Measurements from ENCODE around the gene NDEL1.
"Not testable (repeated sequence)": the region's sequence is repeated elsewhere in the genome, so short reads cannot be mapped to it uniquely, and the experiment has no call there.

NDEL1 gene, protein sequence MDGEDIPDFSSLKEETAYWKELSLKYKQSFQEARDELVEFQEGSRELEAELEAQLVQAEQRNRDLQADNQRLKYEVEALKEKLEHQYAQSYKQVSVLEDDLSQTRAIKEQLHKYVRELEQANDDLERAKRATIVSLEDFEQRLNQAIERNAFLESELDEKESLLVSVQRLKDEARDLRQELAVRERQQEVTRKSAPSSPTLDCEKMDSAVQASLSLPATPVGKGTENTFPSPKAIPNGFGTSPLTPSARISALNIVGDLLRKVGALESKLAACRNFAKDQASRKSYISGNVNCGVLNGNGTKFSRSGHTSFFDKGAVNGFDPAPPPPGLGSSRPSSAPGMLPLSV

DNA sequence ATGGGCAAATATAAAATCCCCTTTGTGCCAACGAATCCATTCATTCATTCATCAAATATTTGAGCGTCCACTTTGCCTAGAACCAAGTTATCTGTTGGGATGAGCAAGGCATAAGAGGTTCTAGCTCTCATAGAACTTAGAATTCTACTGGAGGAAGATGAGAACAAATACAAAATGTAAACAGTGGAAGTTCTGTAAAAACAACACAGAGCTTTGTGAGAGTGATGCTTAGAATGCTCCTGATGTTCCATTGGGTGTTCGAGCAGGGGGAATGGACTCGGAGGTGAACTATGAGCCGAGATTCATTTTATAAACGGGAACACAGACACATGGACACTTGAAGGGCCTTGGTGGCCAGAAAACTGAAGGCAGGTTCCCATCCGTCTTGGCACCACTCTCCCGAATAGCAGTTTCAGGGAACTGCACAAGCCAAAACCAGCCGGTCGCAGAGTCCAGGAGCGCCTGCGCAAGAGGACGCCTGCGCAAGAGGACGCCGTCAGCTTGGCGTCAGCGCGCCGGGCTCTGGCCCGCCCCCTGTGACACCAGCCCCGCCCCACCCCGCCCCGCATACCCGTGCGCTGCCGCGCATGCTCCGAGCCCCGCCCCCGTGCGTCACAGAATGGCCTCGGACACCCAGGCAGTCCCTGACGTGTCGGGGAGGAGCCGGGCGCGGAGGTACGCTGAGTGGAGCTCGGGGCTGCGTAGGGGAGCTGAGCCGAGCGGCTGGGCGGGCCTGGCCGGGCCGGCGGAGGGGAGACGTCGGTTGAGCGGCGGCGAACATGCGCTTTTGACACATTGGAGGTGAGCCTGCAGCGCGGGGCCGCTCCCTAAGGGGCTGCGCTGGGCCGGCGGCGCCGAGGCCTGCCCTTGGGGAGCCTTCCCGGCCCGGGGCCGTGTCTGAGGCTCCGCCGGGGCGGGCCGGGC lies at the start of gene NDEL1:
Gene NDEL1 (plus strand): TSS at position 640 of the 924 bp plus-strand sequence. CDS start 8,388 bp downstream, outside the sequence.
- intact Hi-C loops (cut with DNase I) = loop anchor here (5.0 kb wide), 2 partner anchors 42 to 197 kb away; partner anchors contain the start of gene MYH10

DNA sequence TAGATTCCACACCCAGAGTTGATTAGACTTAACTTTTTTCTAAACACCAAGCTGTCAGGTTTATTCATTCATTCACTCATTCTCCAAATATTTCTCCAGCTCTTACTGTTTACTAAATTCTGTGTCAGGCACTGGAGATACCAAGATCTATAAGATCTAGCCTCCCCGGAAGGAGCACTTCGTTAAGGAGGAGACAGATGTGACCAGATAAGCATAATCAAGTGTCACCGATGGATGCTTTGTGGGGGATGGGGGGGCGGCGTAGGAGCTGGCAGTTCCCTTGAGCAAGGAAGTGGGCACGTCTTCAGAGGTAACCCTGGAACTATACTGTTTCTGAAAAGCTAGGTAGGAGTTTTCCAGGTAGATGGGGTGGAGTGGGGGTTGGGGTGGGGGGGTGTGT lies 48.8 kb upstream of the NDEL1 start:
- DNase-seq = no peak
- intact Hi-C loops (cut with DNase I) = no loop called here

More for the DNA sequence above, at the start of gene NDEL1:
- peak; percentile 95 to 100 (median 99) for DNase-seq

DNA sequence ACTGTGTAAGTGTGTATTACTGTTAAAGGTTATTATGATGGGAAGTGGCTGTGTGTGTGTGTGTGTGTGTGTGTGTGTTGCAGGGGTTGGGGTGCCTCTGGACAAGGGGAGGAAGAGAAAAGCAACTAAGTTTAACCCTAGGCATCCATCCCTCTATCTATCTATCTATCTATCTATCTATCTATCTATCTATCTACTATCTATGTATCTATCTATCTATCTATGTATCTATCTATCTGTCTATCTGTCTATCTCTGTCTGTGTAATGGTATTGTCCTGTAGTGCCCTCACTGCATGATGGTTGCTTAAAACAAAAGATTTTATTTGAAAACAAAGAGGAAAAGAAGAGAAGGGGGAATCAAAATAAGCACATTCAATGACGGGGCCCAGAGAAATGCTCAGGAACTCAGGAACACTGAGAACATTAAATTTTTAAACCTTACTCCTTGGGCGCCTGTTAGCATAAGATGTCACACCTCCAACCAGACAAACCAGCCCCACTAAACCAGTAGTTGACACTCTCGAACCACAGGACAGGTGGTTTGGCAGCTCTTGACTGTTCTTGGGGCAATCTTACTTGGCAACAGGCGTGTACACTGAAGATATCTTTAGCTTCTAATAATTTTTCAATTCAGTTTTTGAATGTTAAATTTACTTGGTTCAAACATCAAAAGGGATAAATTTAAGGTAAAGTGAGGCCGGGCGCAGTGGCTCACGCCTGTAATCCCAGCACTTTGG lies 47.6 kb upstream of the NDEL1 start:
- intact Hi-C loops (cut with DNase I) = no loop called here
- DNase-seq = no peak

DNA sequence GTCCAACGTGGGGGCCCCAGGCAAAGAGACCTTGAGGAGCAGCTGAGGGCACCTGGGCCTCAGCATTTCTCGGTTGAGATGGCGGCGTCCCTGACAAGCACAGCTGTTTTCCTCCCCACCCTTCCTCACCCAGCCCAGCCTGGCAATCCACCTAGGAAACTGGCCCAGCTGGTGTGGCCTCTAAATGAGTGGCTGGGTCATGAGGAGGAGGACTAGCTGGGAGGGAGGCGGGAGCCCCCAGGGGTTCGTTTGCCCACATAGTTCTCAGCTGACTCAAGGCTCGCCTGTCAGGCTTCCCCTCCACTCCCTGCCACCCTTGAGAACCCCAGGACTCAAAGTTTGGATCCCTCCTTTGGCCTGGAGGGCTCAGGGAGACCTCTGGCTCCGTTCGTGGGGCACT lies 44.0 kb upstream of the NDEL1 start:
- intact Hi-C loops (cut with DNase I) = no loop called here
- no peak for DNase-seq

DNA sequence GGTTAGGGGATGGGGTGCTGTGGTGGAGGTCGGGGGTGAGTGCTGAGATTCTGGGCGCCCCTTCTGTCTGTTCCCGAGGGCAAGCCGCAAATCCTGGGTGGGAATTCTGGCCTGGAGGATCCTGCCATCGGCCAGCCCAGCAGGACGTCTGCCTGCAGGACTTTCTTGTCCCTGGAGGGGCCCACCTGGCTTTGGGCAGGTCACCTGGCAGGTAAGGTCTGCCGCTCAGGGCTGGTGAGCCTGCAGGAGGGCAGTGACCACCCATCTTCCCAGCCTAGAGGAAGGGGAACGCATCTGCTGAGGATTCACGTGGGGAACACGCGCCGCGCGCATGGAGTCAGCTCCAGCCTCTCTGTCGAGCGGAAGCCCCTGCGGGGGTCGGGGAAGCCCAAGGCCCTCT lies 43.4 kb upstream of the NDEL1 start:
- intact Hi-C loops (cut with DNase I) = no loop called here
- no peak for DNase-seq

DNA sequence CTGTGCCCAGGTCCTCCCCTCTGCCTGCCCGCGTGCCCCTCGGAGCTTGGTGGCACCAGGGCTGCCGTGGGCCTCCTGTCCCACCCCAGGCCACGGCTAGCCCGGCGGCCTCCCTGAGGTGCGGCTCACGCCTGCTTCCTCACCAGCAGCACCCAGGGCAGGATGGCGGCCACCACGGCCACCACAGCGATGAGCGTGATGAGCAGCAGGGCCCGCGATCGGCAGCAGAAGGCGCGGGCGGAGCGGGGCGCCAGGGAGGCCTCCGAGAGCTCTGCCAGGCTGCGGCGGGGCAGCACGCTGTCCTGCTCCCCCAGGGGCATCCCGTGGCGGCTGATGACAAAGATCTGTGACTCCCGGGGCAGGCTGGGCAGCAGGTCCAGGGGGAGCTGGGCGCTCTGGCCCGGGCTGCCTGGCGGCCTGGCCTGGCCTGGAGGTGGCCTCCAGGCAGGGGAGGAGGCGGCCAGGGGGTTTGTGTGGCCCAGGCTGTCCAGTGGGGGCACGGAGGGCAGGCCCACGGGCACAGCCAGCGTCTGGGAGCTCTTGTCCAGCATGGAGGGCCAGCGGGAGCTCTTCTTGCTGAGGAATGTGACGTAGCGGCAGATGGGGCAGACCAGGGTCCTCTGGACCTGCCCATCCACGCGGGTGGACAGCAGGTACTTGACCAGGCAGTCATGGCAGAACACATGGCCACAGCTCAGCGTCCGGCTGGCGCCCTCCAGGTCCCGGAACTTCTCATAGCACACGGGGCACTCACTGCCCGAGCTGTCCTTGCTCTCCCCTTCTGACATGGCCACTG lies 42.8 kb upstream of the NDEL1 start:
- intact Hi-C loops (cut with DNase I) = no loop called here
- no peak for DNase-seq

DNA sequence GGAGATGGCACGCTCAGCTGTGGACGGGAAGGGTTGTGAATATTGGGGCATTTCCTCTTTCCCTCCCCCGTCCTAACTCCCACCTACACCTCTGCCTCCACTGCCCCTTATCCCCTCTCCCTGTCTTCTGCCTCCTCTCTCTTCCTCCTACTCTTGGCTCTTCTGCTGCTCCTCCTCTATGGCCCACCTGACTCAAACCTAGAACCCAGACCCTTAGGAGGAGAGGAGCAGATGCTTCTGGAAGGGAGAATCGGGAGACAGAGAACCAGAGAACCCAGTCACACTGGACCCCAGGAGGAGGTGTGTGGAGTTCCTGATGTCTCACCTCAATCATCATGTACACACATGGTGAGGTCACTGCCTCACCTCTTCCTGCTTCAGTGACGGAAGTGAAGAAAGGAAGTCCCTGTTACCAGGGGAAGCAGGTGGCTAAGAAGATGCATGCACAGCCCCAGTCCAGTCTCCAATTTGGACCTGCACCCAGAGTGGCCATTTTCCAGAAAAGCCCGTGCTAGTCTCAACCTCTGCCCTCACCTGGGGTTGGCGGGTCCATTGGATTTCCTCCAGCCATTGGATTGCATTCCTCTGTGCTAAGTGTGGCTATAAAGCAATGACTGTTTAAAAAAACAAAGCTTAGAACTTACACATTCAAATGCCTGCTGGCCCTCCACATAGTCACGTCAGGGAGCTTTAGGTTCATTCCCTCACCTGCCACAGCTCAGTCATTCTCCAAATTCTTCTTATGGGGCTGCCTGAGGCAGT lies 42.0 kb upstream of the NDEL1 start:
- intact Hi-C loops (cut with DNase I) = no loop called here

DNA sequence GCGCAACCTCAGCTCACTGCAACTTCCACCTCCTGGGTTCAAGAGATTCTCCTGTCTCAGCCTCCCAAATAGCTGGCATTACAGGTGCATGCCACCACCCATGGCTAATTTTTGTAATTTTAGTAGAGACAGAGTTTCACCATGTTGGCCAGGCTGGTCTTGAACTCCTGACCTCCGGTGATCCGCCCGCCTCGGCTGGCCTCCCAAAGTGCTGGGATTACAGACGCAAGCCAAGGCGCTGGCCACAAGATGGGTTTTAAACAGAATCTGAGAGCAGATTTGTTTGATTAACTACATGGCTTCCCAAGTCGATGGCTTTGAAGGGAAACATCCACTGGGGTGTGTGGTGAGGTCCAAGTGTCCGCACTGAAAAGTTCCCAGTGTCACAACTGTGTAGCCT lies 41.2 kb upstream of the NDEL1 start:
- DNase-seq; intact Hi-C loops (cut with DNase I): not testable (repeated sequence)

More for the DNA sequence above, 42.0 kb upstream of the NDEL1 start:
- DNase-seq = no peak

DNA sequence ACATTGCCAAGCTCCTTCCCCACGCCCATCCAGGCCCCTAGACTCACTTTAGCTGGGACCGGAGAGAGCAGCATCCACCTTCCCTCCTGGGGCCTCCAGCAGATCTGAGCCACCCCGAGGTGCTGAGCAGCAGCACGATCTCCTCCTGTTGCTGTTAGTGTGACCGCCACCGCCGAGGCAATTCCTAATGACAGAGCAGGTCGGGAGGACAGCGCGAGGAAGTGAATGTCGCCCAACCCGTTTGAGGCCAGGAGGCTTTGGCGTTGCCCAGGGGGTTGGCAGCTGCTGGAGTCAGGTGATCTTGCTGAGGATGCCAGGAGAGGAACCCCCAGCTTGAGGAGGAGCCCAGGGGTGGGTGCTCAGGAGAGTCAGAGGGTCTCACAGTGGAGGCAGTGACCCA lies 38.0 kb upstream of the NDEL1 start, which contains the start of gene RNF222:
Gene RNF222 (minus strand): TSS at position 192 of the 400 bp plus-strand sequence. CDS start 4,366 bp downstream, outside the sequence.
- peak in 1 of 42 donors; percentile 27 for DNase-seq
- intact Hi-C loops (cut with DNase I) = no loop called here

DNA sequence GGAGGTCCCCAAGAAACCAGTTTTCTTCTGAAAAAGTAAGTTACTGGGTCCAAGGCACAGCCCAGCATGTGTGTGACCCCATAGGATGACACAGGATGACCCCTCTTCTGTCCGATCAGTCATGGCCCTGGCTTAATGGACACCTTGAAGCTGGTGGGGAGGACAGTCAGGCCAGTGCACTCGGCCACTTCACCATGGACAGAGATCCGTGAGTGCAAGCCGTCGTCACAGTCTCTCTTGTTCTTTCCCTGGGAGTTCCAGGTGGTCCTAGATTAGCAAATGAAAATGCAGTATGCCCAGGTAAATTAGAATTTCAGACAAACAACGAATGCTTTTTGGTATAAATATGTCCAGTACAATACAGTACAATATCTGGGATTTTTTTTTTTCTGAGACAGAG lies 36.7 kb upstream of the NDEL1 start:
- intact Hi-C loops (cut with DNase I) = no loop called here
- DNase-seq = no peak

DNA sequence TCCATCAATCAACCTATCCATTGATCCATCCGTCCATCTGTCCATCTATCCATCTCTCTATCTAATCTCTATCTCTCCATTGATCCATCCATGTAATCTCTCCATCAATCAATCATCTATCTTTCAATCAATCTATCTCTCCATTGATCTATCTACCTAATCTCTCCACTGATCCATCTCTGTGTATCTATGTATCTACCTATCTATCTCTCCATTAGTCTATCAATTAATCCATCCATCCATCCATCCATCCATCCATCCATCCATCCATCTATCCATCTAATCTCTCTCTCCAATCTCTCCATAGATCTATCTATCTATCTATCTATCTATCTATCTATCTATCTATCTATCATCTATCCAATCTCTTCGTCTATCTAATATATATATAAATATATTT lies 34.6 kb upstream of the NDEL1 start:
- DNase-seq = no peak
- intact Hi-C loops (cut with DNase I) = no loop called here

DNA sequence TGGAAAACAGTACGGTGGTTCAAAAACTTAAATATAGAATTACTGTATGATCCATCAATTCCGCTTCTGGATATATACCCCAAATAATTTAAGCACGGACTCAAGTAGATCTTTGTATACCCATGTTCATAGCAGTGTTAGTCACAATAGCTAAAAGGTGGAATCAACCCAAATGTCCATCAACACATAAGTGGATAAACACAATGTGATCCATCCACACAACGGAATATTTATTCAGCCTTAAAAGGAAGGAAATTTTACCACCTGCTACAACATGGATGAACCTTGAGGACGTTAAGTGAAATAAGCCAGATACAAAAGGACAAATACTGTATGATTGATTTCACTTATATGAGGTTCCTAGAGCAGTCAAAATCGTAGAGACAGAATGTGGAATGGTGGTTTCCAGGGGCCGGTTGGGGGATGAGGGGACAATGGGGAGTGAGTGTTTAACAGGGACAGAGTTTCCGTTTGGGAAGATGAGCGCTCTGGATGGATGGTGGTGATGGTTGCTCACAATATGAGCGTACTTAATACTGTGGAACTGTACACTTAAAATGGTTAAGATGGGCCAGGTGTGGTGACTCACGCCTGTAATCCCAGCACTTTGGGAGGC lies 32.7 kb upstream of the NDEL1 start:
- DNase-seq = no peak
- intact Hi-C loops (cut with DNase I) = no loop called here

DNA sequence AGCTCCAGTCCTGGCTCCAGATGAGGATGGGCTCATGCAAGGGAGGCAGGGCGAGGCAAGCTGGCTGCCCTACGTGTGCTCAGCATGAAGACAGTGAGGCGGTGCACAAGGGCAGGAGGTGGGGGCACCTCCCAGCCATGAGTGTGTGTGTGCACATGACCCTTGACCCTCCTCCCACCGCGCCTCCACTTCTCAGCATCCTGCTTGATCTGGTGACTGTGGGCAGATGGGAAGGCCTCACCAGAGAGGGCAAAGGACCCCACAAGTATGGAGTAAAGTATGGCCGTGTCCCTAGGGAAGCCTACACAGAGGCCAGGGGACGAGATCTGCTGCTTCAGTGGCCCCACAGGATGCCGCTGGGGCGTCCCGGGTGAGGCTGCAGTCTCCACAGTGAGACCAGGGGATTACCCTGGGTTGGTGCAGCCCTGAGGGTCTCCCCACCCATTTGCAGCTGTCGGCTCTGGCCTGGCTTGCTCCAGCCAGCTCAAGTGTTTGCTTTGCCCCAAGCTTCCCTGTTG lies 30.1 kb upstream of the NDEL1 start:
- no peak for DNase-seq
- intact Hi-C loops (cut with DNase I) = no loop called here

DNA sequence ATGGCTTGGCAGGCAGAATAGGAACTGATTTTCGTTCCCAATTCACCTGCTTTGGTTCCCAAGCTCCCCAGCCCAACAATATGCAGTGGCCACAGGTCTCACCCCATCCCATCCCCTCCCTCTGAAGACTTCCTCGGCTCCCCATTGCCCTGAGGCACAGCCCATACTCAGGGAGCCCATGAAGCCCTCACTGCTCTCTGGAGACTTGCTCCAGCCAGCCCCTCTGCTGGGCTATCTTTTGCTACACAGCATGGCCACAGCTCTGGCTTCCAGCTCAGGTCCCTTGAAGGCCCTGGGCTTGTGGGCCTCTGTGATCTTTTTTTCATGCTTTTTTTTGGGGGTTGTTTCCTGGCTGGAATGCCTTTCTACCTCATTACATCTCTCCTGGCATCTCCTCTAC lies 29.5 kb upstream of the NDEL1 start:
- intact Hi-C loops (cut with DNase I) = no loop called here
- DNase-seq = no peak

DNA sequence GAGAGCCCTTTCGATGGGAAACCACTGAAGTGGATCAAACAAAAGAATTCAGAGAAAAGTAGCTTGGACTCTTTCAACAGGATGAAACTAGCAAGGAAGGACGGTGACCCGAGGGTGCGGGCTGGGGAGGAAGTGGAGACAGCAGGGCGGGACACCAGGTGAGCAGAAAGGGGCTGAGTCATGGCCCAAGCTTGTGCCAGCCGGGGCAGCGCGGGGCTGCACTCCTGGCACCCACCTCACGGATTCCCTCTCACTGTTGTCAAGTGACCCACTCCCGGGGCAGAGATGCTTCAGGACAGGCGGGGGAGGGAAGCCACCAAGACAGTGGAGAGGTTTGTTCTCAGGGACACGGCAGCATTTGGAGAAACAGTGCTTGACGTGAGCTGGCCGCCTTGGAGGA lies 27.3 kb upstream of the NDEL1 start:
- intact Hi-C loops (cut with DNase I) = no loop called here
- DNase-seq = no peak

DNA sequence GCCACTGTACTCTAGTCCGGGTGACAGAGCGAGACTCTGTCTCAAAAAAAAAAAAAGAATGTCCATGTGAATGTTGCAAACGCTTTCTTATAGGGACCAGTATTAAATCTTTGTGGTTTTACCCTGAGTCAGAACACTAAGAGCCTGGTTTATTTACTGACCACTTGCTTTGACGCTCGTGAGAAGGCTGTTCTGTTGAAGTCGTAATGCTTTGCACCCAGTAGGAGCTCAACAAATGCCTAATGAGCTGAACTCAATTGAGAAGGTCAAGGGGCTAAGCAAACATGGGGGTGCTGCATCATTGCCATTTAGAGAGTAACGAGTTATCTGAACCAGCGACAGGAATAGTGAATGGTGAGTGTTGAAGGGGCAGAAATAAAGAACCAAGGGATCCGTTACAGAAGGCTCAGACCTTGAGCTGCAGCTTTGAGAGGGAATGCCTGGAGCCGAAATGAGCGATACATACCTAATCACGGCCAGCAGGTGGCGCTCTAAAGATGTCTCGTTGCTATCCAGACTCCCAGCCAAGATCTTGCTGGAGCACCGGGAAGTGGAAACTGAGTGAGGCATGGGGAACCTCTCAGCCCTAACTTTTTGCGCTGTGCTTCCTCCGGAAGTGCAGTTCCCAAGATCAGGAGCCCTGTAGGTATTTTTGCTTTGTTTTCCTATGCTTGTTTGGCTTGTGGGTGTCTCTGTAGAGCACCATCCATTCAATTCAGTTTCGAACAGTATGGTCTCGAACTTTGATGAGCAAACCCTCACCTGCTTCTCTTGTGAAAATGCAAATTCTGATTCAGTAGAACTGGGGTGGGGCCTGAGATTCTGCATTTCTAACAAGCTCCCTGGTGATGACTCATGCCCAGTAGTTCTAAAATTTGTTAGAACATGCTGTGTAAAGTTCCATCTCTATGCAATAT lies 25.5 kb upstream of the NDEL1 start:
- peak; percentile 82 to 97 (median 91) for DNase-seq
- intact Hi-C loops (cut with DNase I) = loop anchor here (2.0 kb wide), 1 partner anchor 337 kb away; no protein-coding TSS in a partner anchor
